G401 (cell line): ENCODE measurements around the gene HIBADH. TPM values are rescaled to one million over a fixed set of nuclear protein-coding genes. Genes with fewer than 3 reads are reported as not detected.
"Not testable (repeated sequence)": the region's sequence is repeated elsewhere in the genome, so short reads cannot be mapped to it uniquely, and the experiment has no call there.

Source experiments
- DNase-seq: peaks from one replicate; pipeline ENCODE4 v3.0.0-alpha.2; 2015; ENCODE audit warnings: low spot score
- in situ Hi-C: cut with HindIII; loops from 2 replicates; pipeline ENCODE4 v1.10.0; 2016; ENCODE audit warnings: low sequenced_read_pairs, mixed read lengths
- total RNA-seq: library from RNA; depleted of rRNA; stranded (reverse); fragments of >200 nt; shearing (Covaris generic); gene quantifications from 2 replicates; pipeline ENCODE4 v1.2.3, GENCODE V29; 2014

The HIBADH gene
- total RNA-seq, 1 experiment from 2014 or later = 105 TPM

GRCh38 chr7:27641581-27642230 is 21.0 kb downstream of the HIBADH start:
- in situ Hi-C loops = no loop called here
- no peak for DNase-seq

GRCh38 chr7:27640884-27641574 is 21.7 kb downstream of the HIBADH start:
- DNase-seq = no peak
- in situ Hi-C loops = no loop called here

- no peak for DNase-seq
- in situ Hi-C loops = no loop called here
These were observed 22.8 kb downstream of the HIBADH start for GRCh38 chr7:27639851-27640250.

- DNase-seq, in situ Hi-C loops: not testable (repeated sequence)
These were observed 23.6 kb downstream of the HIBADH start for GRCh38 chr7:27639048-27639447.

- in situ Hi-C loops = no loop called here
- DNase-seq = no peak
These were observed 26.2 kb downstream of the HIBADH start for GRCh38 chr7:27636326-27637006.

GRCh38 chr7:27635728-27636127 is 27.0 kb downstream of the HIBADH start:
- DNase-seq = no peak
- in situ Hi-C loops = no loop called here

GRCh38 chr7:27634671-27635493 is 27.8 kb downstream of the HIBADH start:
- peak; percentile 57 for DNase-seq
- in situ Hi-C loops = no loop called here

GRCh38 chr7:27633062-27633461 is 29.6 kb downstream of the HIBADH start:
- no peak for DNase-seq
- in situ Hi-C loops = no loop called here

GRCh38 chr7:27631391-27631790 is 31.3 kb downstream of the HIBADH start:
- DNase-seq = no peak
- in situ Hi-C loops = no loop called here

- DNase-seq = no peak
- in situ Hi-C loops = no loop called here
These were observed 35.5 kb downstream of the HIBADH start for GRCh38 chr7:27627146-27627545.

GRCh38 chr7:27619492-27619891 is 43.2 kb downstream of the HIBADH start:
- in situ Hi-C loops = no loop called here

GRCh38 chr7:27617651-27618381 is 44.9 kb downstream of the HIBADH start:
- in situ Hi-C loops = no loop called here
- DNase-seq = no peak

More at GRCh38 chr7:27619492-27619891, 43.2 kb downstream of the HIBADH start:
- DNase-seq = no peak

GRCh38 chr7:27616914-27617548 is 45.7 kb downstream of the HIBADH start:
- no peak for DNase-seq
- in situ Hi-C loops = no loop called here

GRCh38 chr7:27616186-27616491 is 46.5 kb downstream of the HIBADH start:
- in situ Hi-C loops = no loop called here
- no peak for DNase-seq

- in situ Hi-C loops = no loop called here
- DNase-seq = no peak
These were observed 47.1 kb downstream of the HIBADH start for GRCh38 chr7:27615420-27616185.

GRCh38 chr7:27614095-27614494 is 48.6 kb downstream of the HIBADH start:
- no peak for DNase-seq
- in situ Hi-C loops = no loop called here

- in situ Hi-C loops = no loop called here
- DNase-seq = no peak
These were observed 51.6 kb downstream of the HIBADH start for GRCh38 chr7:27611059-27611458.
